Endothelial cell of umbilical vein (primary cell): ENCODE data around the gene AFG1L. TPM values are rescaled to one million over a fixed set of nuclear protein-coding genes. Genes with fewer than 3 reads are reported as not detected.

ENCODE experiments used
- BruUV-seq: library from RNA; stranded (reverse); fragments of 400-500 nt; replicated peaks from 2 replicates; lab custom pipeline; 2021; lab: Mats Ljungman, UMichigan
- CTCF ChIA-PET: fragments of 300-600, 350-600 bp; sonication (Branson Sonifier 250); formaldehyde crosslinking; loops from one replicate; lab custom pipeline; 2021; ENCODE audit warnings: antibody characterized with exemption, inconsistent platforms; lab: Charles Lee
- POLR2A ChIA-PET: fragments of 300-600, 350-600 bp; sonication (Branson Sonifier 250); formaldehyde crosslinking; loops from one replicate; lab custom pipeline; 2021; ENCODE audit warnings: antibody characterized with exemption, inconsistent platforms; lab: Charles Lee
- DNase-seq: peaks from one replicate; pipeline ENCODE4 v3.0.0-alpha.2; 2011; ENCODE audit warnings: low read depth, low spot score
- FAIRE-seq: peaks from 2 replicates; lab custom pipeline; 2011; peaks lifted over from hg19 to GRCh38; lab: Jason Lieb, UNC
- H2AFZ ChIP-seq: 2 replicates; pipeline ENCODE4 v1.6.0; 2012; ENCODE audit warnings: low read depth, low read length, control low read depth, inconsistent platforms
- H3K27ac ChIP-seq: 2 replicates; pipeline ENCODE4 v1.5.1; 2011; ENCODE audit warnings: low read depth, mild to moderate bottlenecking, control low read depth, low read length, moderate library complexity; ENCODE audit not compliant: insufficient read depth
- H3K27me3 ChIP-seq, 2 experiments: 2 replicates each; pipeline versions ENCODE4 v1.6.0 to v1.6.1; 2011; ENCODE audit warnings: low read length in 2 of 2, mixed read lengths in 1 of 2; ENCODE audit not compliant: control insufficient read depth in 2 of 2, insufficient read depth in 2 of 2
- H3K36me3 ChIP-seq, 2 experiments: 2 replicates in 1 of 2; 3 replicates in 1 of 2; pipeline ENCODE4 v1.5.1; 2011; ENCODE audit warnings: low read length in 2 of 2, mild to moderate bottlenecking in 1 of 2, moderate library complexity in 1 of 2; ENCODE audit not compliant: control insufficient read depth in 2 of 2, insufficient read depth in 2 of 2; ENCODE audit errors: extremely low read depth in 1 of 2
- H3K4me1 ChIP-seq: 3 replicates; pipeline ENCODE4 v1.5.1; 2011; ENCODE audit warnings: mild to moderate bottlenecking, low read length; ENCODE audit not compliant: control insufficient read depth, insufficient read depth; ENCODE audit errors: extremely low read depth
- H3K4me2 ChIP-seq: 2 replicates; pipeline ENCODE4 v1.6.1; 2011; ENCODE audit warnings: low read length, control low read depth, mixed read lengths; ENCODE audit not compliant: insufficient read depth
- H3K4me3 ChIP-seq, 3 experiments: fragments of 200-600 bp in 1 of 3; sonication (generic), shearing (Covaris generic) in 1 of 3; replicated peaks in 1 of 3; 2 replicates each; pipeline ENCODE4 v1.5.1; 2011 to 2016; ENCODE audit warnings: control low read depth in 3 of 3, low read length in 3 of 3, mild to moderate bottlenecking in 2 of 3, inconsistent platforms in 1 of 3, low read depth in 1 of 3, moderate library complexity in 1 of 3; ENCODE audit not compliant: insufficient read depth in 1 of 3
- H3K79me2 ChIP-seq: 2 replicates; pipeline ENCODE4 v1.6.0; 2012; ENCODE audit warnings: low read length, inconsistent platforms; ENCODE audit not compliant: control insufficient read depth, insufficient read depth
- H3K9ac ChIP-seq: replicated peaks from 2 replicates; pipeline ENCODE3; 2011; ENCODE audit warnings: low read length, control low read depth; ENCODE audit not compliant: insufficient read depth; ENCODE audit errors: extremely low read depth
- H3K9me1 ChIP-seq: replicated peaks from 3 replicates; pipeline ENCODE4 v1.6.0; 2011; ENCODE audit warnings: mild to moderate bottlenecking, low read length; ENCODE audit not compliant: control insufficient read depth, insufficient read depth; ENCODE audit errors: extremely low read depth
- H3K9me3 ChIP-seq: replicated peaks from 2 replicates; pipeline ENCODE4 v1.5.1; 2012; ENCODE audit warnings: low read length, inconsistent platforms; ENCODE audit not compliant: control insufficient read depth, insufficient read depth
- H4K20me1 ChIP-seq: replicated peaks from 2 replicates; pipeline ENCODE3; 2011; ENCODE audit warnings: mild to moderate bottlenecking, low read length; ENCODE audit not compliant: control insufficient read depth, insufficient read depth; ENCODE audit errors: extremely low read depth
- CTCF ChIP-seq, 2 donors: IDR thresholded peaks; 1 replicate in 1 of 2; 2 replicates in 1 of 2; pipeline ENCODE4 v1.5.1; 2011; ENCODE audit warnings: low read length in 2 of 2, mild to moderate bottlenecking in 2 of 2, moderate library complexity in 2 of 2, control low read depth in 1 of 2, inconsistent platforms in 1 of 2, low read depth in 1 of 2; ENCODE audit not compliant: insufficient read depth in 1 of 2; ENCODE audit errors: extremely low read depth in 1 of 2
- EZH2 ChIP-seq: IDR thresholded peaks from 2 replicates; pipeline ENCODE4 v1.6.1; 2012; ENCODE audit warnings: borderline replicate concordance, low read depth, mild to moderate bottlenecking, moderate library complexity, low read length, inconsistent platforms; ENCODE audit not compliant: severe bottlenecking
- FOS ChIP-seq: IDR thresholded peaks from 2 replicates; pipeline ENCODE4 v1.6.1; 2011; ENCODE audit warnings: mild to moderate bottlenecking, low read length, moderate library complexity, borderline replicate concordance; ENCODE audit not compliant: insufficient read depth
- GATA2 ChIP-seq: IDR thresholded peaks from 2 replicates; pipeline ENCODE4 v1.7.0; 2011; ENCODE audit warnings: low read depth, mild to moderate bottlenecking, moderate library complexity, mixed read lengths, low read length; ENCODE audit not compliant: insufficient read length, insufficient read depth
- JUN ChIP-seq: IDR thresholded peaks from 2 replicates; pipeline ENCODE4 v1.6.1; 2011; ENCODE audit warnings: borderline replicate concordance, low read depth; ENCODE audit not compliant: insufficient read length, insufficient read depth
- MAX ChIP-seq: IDR thresholded peaks from 2 replicates; pipeline ENCODE4 v1.6.1; 2011; ENCODE audit not compliant: insufficient read depth, insufficient read length
- MYC ChIP-seq: IDR thresholded peaks from one replicate; pipeline ENCODE4 v1.6.1; 2011; ENCODE audit warnings: mild to moderate bottlenecking, low read depth, low read length
- POLR2A ChIP-seq: IDR thresholded peaks from 2 replicates; pipeline ENCODE4 v1.6.1; 2012; ENCODE audit warnings: low read depth, mild to moderate bottlenecking, control low read depth, low read length
- POLR2AphosphoS5 ChIP-seq: IDR thresholded peaks from 2 replicates; pipeline ENCODE4 v1.6.1; 2012; ENCODE audit warnings: low read depth, mild to moderate bottlenecking, control low read depth, low read length, moderate library complexity; ENCODE audit not compliant: insufficient read depth
- dilution Hi-C: fragments of 300-500 bp; cut with MboI; formaldehyde crosslinking; loops from one replicate; pipeline ENCODE4 v1.15.0; 2019; ENCODE audit warnings: low sequenced_read_pairs; ENCODE audit not compliant: extremely low pct_ligation_motif_present
- intact Hi-C: fragments of 100-400 bp; cut with micrococcal nuclease; formaldehyde crosslinking; loops from one replicate; pipeline ENCODE4 v1.10.0; 2022
- polyA plus RNA-seq, 4 experiments: library from polyadenylated mRNA; depleted of rRNA in 3 of 4; stranded (reverse) in 3 of 4; unstranded in 1 of 4; fragments of >200 nt; gene quantifications; 2 replicates each; pipeline versions ENCODE4 v1.2.1 to v1.2.3, GENCODE V29; 2011 to 2012; ENCODE audit warnings: missing spikeins in 1 of 4
- total RNA-seq: library from RNA; stranded (reverse); gene quantifications from 2 replicates; pipeline ENCODE4 v1.2.3, GENCODE V29; 2021

The AFG1L gene
- total and polyA plus RNA-seq, 2 donors (not counting 3 experiments of a cell fraction or from before 2014, with no cell fraction given): 1.0 to 6.2 TPM

- Histone ChIP-seq H3K9me3 (no peaks in the 10 kb centered on the region), H4K20me1 (no peaks in the 10 kb centered on the region), H3K9ac (no peak overlapping the region), H3K27me3 (no peaks in the 10 kb centered on the region), H3K9me1 (no peaks in the 10 kb centered on the region), H3K4me2 (no peak overlapping the region), H3K79me2 (no peaks in the 10 kb centered on the region), H3K36me3 (no peaks in the 10 kb centered on the region), H3K4me1 (no peaks in the 10 kb centered on the region), H3K4me3 (no peak overlapping the region), H2AFZ (no peak overlapping the region), H3K27ac (no peak overlapping the region)
- TF ChIP-seq MYC (no peak), EZH2 (no peak), CTCF (IDR thresholded peaks at IDR 0.05; ENCODE audit: extremely low read depth in 1 of 2, insufficient read depth in 1 of 2, low read depth in 1 of 2, low read length in 2 of 2) (no peak), JUN (no peak), POLR2AphosphoS5 (no peak)
- dilution Hi-C loops: no loop called here
- no peak for DNase-seq
- no TSS peak for BruUV-seq
- no peak for FAIRE-seq
- CTCF ChIA-PET: interaction anchor here (0.5 to 1.7 kb wide), 3 partner anchors 9 to 130 kb away, joined by 3 to 6 read pairs (median 3); no protein-coding TSS in a partner anchor
- intact Hi-C loops: loop anchor here (5.0 kb wide), 1 partner anchor 250 kb away; no protein-coding TSS in a partner anchor
- POLR2A ChIA-PET: no interaction called here
Observed at GRCh38 chr6:108362455-108362854, 67.6 kb downstream of the AFG1L start.

GRCh38 chr6:108363113-108363512, 68.3 kb downstream of the AFG1L start:
- no peaks in the 10 kb centered on the region for H3K79me2 ChIP-seq
- dilution Hi-C loops: no loop called here
- CTCF ChIA-PET: interaction anchor here (0.5 to 1.7 kb wide), 3 partner anchors 29 to 129 kb away, joined by 3 to 6 read pairs (median 3); no protein-coding TSS in a partner anchor

More at GRCh38 chr6:108363113-108363512, 68.3 kb downstream of the AFG1L start:
- H3K9me1 ChIP-seq: no peaks in the 10 kb centered on the region
- no peaks in the 10 kb centered on the region for H4K20me1 ChIP-seq
- H3K36me3 ChIP-seq: no peaks in the 10 kb centered on the region
- no peaks in the 10 kb centered on the region for H3K9me3 ChIP-seq
- H2AFZ ChIP-seq: no peak overlapping the region
- H3K4me2 ChIP-seq: no peak overlapping the region
- POLR2A ChIA-PET: no interaction called here
- BruUV-seq: no TSS peak
- intact Hi-C loops: loop anchor here (5.0 kb wide), 1 partner anchor 251 kb away; no protein-coding TSS in a partner anchor
- H3K27me3 ChIP-seq: no peaks in the 10 kb centered on the region
- no peak overlapping the region for H3K4me3 ChIP-seq
- no peaks in the 10 kb centered on the region for H3K4me1 ChIP-seq
- FAIRE-seq (no peak), DNase-seq (no peak)
- H3K27ac ChIP-seq: no peak overlapping the region
- no peak overlapping the region for H3K9ac ChIP-seq
- TF ChIP-seq CTCF (IDR thresholded peaks at IDR 0.05; ENCODE audit: extremely low read depth in 1 of 2, insufficient read depth in 1 of 2, low read depth in 1 of 2, low read length in 2 of 2) (no peak), POLR2A (no peak), EZH2 (no peak), GATA2 (no peak), MAX (no peak), JUN (no peak), POLR2AphosphoS5 (no peak), MYC (no peak), FOS (no peak)
